Nephron progenitor cell (in vitro differentiated cells): ENCODE data around the gene ABHD14A.

Source experiments
- DNase-seq: peaks from one replicate; pipeline ENCODE4 v3.0.0; 2021
- H3K27ac Mint-ChIP-seq: 2 replicates; pipeline ENCODE4 v1.8.0; 2021; ENCODE audit warnings: mild to moderate bottlenecking, moderate library complexity, mixed read lengths
- H3K27me3 Mint-ChIP-seq: 2 replicates; pipeline ENCODE4 v1.8.0; 2021; ENCODE audit warnings: mild to moderate bottlenecking, low read depth, mixed read lengths; ENCODE audit not compliant: poor library complexity
- H3K36me3 Mint-ChIP-seq: 2 replicates; pipeline ENCODE4 v1.8.0; 2021; ENCODE audit warnings: low read depth, mixed read lengths
- H3K4me1 Mint-ChIP-seq: 2 replicates; pipeline ENCODE4 v1.8.0; 2021; ENCODE audit warnings: mixed read lengths
- H3K4me3 Mint-ChIP-seq: 2 replicates; pipeline ENCODE4 v1.8.0; 2021; ENCODE audit warnings: mild to moderate bottlenecking, moderate library complexity, mixed read lengths
- H3K9me3 Mint-ChIP-seq: 2 replicates; pipeline ENCODE4 v1.8.0; 2021; ENCODE audit warnings: mild to moderate bottlenecking, moderate library complexity, mixed read lengths
- TF ChIP-seq, protein P1 (sequence below): fragments of 200-600 bp; sonication (generic); IDR thresholded peaks from 2 replicates; pipeline ENCODE4 v1.5.0; 2021; ENCODE audit warnings: antibody characterized with exemption

Gene ABHD14A

DNA sequence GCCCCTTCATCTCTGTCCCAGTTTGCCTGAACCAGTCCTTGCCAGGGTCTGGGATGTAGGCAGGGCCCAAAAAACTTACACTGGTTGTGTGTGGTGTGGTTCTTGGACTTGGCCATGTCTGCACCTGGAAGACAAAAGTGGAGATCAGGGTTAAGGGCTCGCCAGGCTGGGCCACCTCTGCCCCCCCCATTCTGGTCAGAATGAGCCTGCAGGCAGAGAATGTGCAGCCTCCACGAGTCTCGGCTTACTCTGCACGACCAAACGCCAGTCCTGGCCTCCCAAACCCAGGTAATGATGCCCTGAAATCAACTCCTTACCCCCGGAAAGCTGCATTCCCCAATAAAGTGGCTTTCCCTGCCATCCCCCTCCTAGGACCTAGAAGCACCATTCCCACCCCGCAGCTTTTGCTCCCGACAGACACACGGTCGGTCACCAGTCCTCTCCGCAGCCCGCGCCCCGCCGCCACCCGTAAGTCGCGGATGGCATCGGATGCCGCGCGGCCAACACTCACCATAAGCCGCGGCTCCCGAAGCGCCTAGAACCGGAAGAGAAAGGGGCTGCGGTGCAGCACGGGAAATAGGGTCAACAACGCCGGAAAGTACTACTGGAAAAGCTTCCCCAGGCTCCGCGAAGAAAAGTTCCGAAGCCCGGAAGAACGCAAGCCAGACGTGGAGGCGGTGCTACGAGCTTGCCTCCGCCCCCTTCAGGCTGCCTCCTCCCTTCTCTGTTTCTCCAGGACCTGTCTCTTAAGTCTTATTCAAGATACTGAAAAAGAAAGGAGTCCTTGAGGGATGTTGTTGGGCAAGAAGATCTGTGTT lies 20.7 kb downstream of the ABHD14A start, which contains the start of gene RPL29:
TSS of gene RPL29 (minus strand) at position 550 of the 818 bp plus-strand sequence. CDS start at position 116, 434 bp downstream.
- TF ChIP-seq, protein P1, sequence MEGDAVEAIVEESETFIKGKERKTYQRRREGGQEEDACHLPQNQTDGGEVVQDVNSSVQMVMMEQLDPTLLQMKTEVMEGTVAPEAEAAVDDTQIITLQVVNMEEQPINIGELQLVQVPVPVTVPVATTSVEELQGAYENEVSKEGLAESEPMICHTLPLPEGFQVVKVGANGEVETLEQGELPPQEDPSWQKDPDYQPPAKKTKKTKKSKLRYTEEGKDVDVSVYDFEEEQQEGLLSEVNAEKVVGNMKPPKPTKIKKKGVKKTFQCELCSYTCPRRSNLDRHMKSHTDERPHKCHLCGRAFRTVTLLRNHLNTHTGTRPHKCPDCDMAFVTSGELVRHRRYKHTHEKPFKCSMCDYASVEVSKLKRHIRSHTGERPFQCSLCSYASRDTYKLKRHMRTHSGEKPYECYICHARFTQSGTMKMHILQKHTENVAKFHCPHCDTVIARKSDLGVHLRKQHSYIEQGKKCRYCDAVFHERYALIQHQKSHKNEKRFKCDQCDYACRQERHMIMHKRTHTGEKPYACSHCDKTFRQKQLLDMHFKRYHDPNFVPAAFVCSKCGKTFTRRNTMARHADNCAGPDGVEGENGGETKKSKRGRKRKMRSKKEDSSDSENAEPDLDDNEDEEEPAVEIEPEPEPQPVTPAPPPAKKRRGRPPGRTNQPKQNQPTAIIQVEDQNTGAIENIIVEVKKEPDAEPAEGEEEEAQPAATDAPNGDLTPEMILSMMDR = no peak
- H3K4me1 Mint-ChIP-seq = peaks cover 63% of the 10 kb centered on the region
- H3K4me3 Mint-ChIP-seq = peak within 1 kb of the TSS; percentile 97
- H3K9me3 Mint-ChIP-seq = no peaks in the 10 kb centered on the region
- H3K36me3 Mint-ChIP-seq = peaks cover 43% of the 10 kb centered on the region
- peak; percentile 84 for DNase-seq
- H3K27ac Mint-ChIP-seq = peak within 1 kb of the TSS; percentile 100
- H3K27me3 Mint-ChIP-seq = peaks cover 11% of the 10 kb centered on the region

DNA sequence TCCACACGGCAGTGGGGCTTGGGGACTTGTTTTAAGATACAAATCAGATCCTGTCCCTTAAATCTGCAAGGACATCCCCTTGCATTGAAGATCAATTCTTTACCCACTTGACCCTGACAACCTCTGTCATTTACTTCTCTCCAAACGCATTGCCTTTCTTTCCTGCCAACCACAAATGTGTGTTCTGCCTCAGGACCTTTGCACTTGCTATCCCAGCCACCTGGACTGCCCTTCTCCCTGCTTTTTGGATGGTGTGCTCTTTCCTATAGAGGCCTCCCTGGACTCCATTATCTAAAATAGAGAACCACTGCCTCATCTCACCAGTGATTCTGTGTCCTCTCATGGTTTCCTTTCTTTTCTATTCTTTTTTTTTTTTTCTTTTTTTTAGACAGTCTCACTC lies 22.3 kb downstream of the ABHD14A start:
- peaks cover 36% of the 10 kb centered on the region for H3K36me3 Mint-ChIP-seq
- H3K9me3 Mint-ChIP-seq = no peaks in the 10 kb centered on the region
- TF ChIP-seq, protein P1 = no peak
- peak overlapping the region; percentile 58 for H3K4me3 Mint-ChIP-seq
- H3K4me1 Mint-ChIP-seq = peaks cover 61% of the 10 kb centered on the region
- H3K27ac Mint-ChIP-seq = no peak overlapping the region
- no peak for DNase-seq
- peaks cover 20% of the 10 kb centered on the region for H3K27me3 Mint-ChIP-seq

DNA sequence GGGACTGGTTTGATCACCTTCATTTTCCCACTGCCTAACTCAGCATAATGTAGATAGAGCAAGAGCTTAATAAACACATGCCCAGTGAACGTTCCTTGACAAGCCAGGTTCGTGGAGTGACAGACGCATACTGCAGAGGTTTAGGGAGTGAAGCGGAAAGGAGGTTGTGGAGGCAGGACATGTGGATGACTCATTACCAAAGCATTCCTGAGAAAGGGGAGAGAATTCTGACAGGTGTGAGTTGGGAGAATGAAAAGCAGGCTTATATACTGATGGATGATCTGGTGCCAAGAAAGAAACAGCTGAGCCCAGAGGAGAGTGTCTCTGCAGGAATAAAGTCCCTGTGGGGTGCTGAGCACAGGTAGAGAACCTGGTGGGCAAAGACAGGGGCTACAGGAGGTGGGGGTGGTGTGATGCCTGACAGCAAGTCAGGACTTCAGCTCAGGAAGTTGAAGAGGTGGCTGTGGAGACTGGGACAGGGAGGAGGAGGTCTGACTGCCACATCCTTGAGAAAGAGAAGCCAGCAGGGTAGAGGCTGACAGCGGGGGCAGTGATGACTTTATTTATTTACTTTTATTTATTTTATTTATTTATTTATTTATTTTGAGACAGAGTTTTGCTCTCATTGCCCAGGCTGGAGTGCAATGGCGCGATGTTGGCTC lies 23.2 kb downstream of the ABHD14A start:
- peak overlapping the region; percentile 40 for H3K27ac Mint-ChIP-seq
- TF ChIP-seq, protein P1 = no peak

DNA sequence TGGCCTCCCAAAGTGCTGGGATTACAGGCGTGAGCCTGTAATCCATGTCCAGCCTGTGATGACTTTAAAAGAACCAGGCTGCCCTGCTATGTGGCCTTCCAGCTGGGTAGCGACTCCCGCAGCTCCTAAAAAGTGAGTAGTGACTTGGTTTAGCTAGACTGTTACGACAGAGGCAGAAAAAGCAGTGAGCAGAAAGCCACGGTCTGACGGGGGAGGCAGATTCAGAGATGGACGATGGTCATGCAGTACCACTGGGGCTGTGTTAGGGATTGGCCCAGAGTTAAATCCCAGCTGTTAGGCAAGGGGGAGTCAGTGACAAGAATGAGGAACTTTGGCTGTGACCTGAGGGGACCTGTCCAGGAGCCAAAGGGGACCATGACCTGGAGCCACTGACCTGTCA lies 23.9 kb downstream of the ABHD14A start:
- Mint-ChIP-seq H3K4me3 (no peak overlapping the region), H3K4me1 (peaks cover 63% of the 10 kb centered on the region), H3K36me3 (peaks cover 20% of the 10 kb centered on the region), H3K27ac (no peak overlapping the region), H3K27me3 (peaks cover 30% of the 10 kb centered on the region), H3K9me3 (no peaks in the 10 kb centered on the region)
- no peak for DNase-seq
- TF ChIP-seq, protein P1 = no peak

More for the DNA sequence above, 23.2 kb downstream of the ABHD14A start:
- DNase-seq = no peak
- Mint-ChIP-seq H3K27me3 (peaks cover 28% of the 10 kb centered on the region), H3K9me3 (no peaks in the 10 kb centered on the region), H3K4me1 (peaks cover 63% of the 10 kb centered on the region), H3K4me3 (no peak overlapping the region), H3K36me3 (peaks cover 27% of the 10 kb centered on the region)

DNA sequence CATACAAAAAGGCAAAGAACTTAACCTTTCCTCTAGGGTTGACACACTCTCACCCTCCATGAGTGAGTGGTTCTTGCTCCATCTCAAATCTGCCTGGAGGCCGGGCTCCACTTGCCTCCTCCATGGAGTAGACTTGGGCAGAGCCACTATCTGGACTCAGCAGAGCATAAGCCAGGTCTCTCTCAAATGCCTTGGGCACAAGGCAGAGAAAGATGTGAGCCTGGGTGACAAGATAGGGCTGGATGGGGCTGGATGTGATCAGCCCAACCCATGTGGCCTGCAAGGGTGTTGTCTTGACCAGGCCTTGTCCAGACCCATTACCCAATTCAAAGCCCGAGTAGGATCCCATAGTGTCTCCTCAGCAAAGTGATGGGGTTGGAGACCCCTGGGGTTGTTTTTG lies 25.0 kb downstream of the ABHD14A start:
- Mint-ChIP-seq H3K36me3 (peaks cover 9% of the 10 kb centered on the region), H3K4me1 (peaks cover 63% of the 10 kb centered on the region), H3K4me3 (no peak overlapping the region), H3K27me3 (peaks cover 30% of the 10 kb centered on the region), H3K9me3 (no peaks in the 10 kb centered on the region), H3K27ac (no peak overlapping the region)
- no peak for DNase-seq
- TF ChIP-seq, protein P1 = no peak
